H1 (cell line): ENCODE data around the gene AGRP. TPM values are rescaled to one million over a fixed set of nuclear protein-coding genes. Genes with fewer than 3 reads are reported as not detected.

Source experiments
- CBX8 ChIP-seq: fragments of 300-800, 300-1000 bp; sonication (generic); IDR thresholded peaks from 2 replicates; pipeline ENCODE4 v1.7.1; 2016; ENCODE audit warnings: low read depth, low read length, borderline replicate concordance
- CHD7 ChIP-seq: fragments of 300-600 bp; sonication (generic); IDR thresholded peaks from 2 replicates; pipeline ENCODE4 v1.7.1; 2012; ENCODE audit warnings: low read length, moderate library complexity, mild to moderate bottlenecking, inconsistent platforms; ENCODE audit not compliant: insufficient replicate concordance
- RAD21 ChIP-seq, 2 experiments: IDR thresholded peaks in 1 of 2; conservative IDR thresholded peaks in 1 of 2; 2 replicates each; pipeline ENCODE4 v1.6.1; 2011; ENCODE audit warnings: low read depth in 2 of 2, low read length in 2 of 2, improper control_type of control experiment in 1 of 2, inconsistent platforms in 1 of 2, mild to moderate bottlenecking in 1 of 2, moderate library complexity in 1 of 2
- RFX5 ChIP-seq: IDR thresholded peaks from 2 replicates; pipeline ENCODE4 v1.6.1; 2011; ENCODE audit warnings: low read depth, low read length, improper control_type of control experiment, borderline replicate concordance
- SUZ12 ChIP-seq: fragments of 200-600 bp; sonication (generic); IDR thresholded peaks from 2 replicates; pipeline ENCODE4 v1.6.1; 2012; ENCODE audit warnings: mild to moderate bottlenecking, inconsistent platforms, low read length, moderate library complexity, mixed read lengths
- YY1 ChIP-seq: IDR thresholded peaks from 2 replicates; pipeline ENCODE4 v1.6.1; 2011; ENCODE audit warnings: low read depth, mild to moderate bottlenecking, low read length
- polyA plus RNA-seq, 7 experiments: library from polyadenylated mRNA; depleted of rRNA in 3 of 7; stranded (reverse) in 5 of 7; unstranded in 2 of 7; fragments of >200 nt in 5 of 7; fragments of 200-250 nt in 2 of 7; gene quantifications; 1 replicate in 5 of 7; 2 replicates in 1 of 7; 4 replicates in 1 of 7; pipeline versions ENCODE4 v1.2.1 to v1.2.3, GENCODE V29; 2011 to 2013; ENCODE audit warnings: missing spikeins in 2 of 7, mixed read lengths in 2 of 7
- total RNA-seq: library from RNA; stranded (reverse); fragmentation: NEBNext Ultra II Directional; extraction: Animal tissue kit (Norgen Biotek cat#: 25700); gene quantifications from 2 replicates; pipeline ENCODE4 v1.2.1, GENCODE V29; 2021
- TF ChIP-seq, protein P1 (sequence below), 3 experiments: IDR thresholded peaks; 1 replicate in 2 of 3; 2 replicates in 1 of 3; pipeline versions ENCODE4 v1.5.1 to v1.6.1; 2011; ENCODE audit warnings: low read length in 3 of 3, mild to moderate bottlenecking in 3 of 3, inconsistent platforms in 2 of 3, low read depth in 1 of 3, moderate library complexity in 1 of 3; ENCODE audit not compliant: insufficient read depth in 1 of 3; ENCODE audit errors: control extremely low read depth in 1 of 3

The AGRP gene
- total and polyA plus RNA-seq, 2 of the 8 experiments (the other 6 are each of a cell fraction or from before 2014, with no cell fraction given), result not detected

DNA sequence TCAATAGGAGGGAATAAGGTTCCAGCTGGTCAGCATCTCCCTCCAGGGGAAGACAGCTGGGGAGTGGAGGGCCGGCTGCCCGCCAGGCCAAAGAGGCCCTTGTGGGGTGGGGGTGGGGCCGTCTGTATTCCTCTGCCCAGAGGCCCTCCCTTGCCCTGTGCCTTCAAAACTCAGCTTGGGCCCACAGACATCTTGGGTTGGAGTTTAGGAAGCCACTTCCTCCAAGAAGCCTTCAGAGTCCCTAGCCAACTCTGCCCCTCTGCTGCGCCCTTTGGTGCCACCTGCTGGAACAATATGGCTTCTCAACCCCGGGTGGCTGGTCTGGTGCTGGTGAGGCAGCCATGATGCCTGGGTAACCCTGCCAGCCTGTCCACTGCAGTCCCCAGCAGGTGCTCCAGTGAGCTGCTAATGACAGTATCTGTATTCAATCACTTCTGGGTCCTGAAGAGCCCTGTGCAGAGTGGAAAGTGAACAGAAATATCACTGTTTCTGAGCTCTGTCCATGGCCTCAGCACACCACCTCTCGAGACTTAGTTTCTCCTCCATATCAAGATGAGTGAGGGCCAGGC lies 35.8 kb downstream of the AGRP start (continued):
- TF ChIP-seq CHD7 (no peak), RAD21 (IDR thresholded peaks at IDR 0.05 in 1 of 2, conservative IDR thresholded peaks at IDR 0.05 in 1 of 2; ENCODE audit: low read depth in 2 of 2, low read length in 2 of 2) (peak; percentile 40 to 66; a peak in 3 of 4 replicates), RFX5 (no peak), YY1 (peak; percentile 83), CBX8 (no peak), SUZ12 (no peak)
- TF ChIP-seq, protein P1, sequence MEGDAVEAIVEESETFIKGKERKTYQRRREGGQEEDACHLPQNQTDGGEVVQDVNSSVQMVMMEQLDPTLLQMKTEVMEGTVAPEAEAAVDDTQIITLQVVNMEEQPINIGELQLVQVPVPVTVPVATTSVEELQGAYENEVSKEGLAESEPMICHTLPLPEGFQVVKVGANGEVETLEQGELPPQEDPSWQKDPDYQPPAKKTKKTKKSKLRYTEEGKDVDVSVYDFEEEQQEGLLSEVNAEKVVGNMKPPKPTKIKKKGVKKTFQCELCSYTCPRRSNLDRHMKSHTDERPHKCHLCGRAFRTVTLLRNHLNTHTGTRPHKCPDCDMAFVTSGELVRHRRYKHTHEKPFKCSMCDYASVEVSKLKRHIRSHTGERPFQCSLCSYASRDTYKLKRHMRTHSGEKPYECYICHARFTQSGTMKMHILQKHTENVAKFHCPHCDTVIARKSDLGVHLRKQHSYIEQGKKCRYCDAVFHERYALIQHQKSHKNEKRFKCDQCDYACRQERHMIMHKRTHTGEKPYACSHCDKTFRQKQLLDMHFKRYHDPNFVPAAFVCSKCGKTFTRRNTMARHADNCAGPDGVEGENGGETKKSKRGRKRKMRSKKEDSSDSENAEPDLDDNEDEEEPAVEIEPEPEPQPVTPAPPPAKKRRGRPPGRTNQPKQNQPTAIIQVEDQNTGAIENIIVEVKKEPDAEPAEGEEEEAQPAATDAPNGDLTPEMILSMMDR (IDR thresholded peaks at IDR 0.05; ENCODE audit: control extremely low read depth in 1 of 3, insufficient read depth in 1 of 3, low read depth in 1 of 3, low read length in 3 of 3), result peak; percentile 57 to 63 (median 59)
